ENCODE data around the gene CASD1.

The CASD1 gene

GRCh38 chr7:94509264-94509886 is at the start of gene CASD1:
Gene CASD1, plus strand, starts transcription at chr7:94509809. Its CDS starts 276 bp downstream, at chr7:94510085.
- peak within 1 kb of the TSS; percentile 84 to 94 (median 92) for H3K4me2 ChIP-seq
- no peaks in the 10 kb centered on the region for H3K27me3 ChIP-seq
- peak within 1 kb of the TSS; percentile 93 to 98 (median 96) for H3K9ac ChIP-seq
- TF ChIP-seq Cebpa-rat (IDR thresholded peaks at IDR 0.05), result no peak
- peaks cover 0 to 9% (median 0%) of the 10 kb centered on the region in 11 experiments; a peak in 7 of 22 replicates for H3K36me3 ChIP-seq
- H4K20me1 ChIP-seq, result peaks cover 0 to 38% (median 23%) of the 10 kb centered on the region in 11 experiments; a peak in 12 of 22 replicates
- peaks cover 34 to 45% (median 37%) of the 10 kb centered on the region in 10 experiments for H3K4me1 ChIP-seq
- no peaks in the 10 kb centered on the region for H3K9me3 ChIP-seq (replicated peaks in 1 of 11)
- H3K4me3 ChIP-seq, result peak within 1 kb of the TSS; percentile 82 to 99 (median 94)
- H3K27ac ChIP-seq, result peak within 1 kb of the TSS; percentile 95 to 99 (median 97)

GRCh38 chr7:94466516-94466915 is 43.1 kb upstream of the CASD1 start:
- H3K4me2 ChIP-seq, result no peak overlapping the region
- H3K4me1 ChIP-seq, result no peaks in the 10 kb centered on the region
- no peak overlapping the region for H3K4me3 ChIP-seq
- no peak overlapping the region for H3K27ac ChIP-seq
- H3K9me3 ChIP-seq (replicated peaks in 1 of 11), result peaks cover 0 to 7% (median 0%) of the 10 kb centered on the region in 11 experiments; a peak in 5 of 22 replicates
- H3K36me3 ChIP-seq, result no peaks in the 10 kb centered on the region
- TF ChIP-seq Cebpa-rat (IDR thresholded peaks at IDR 0.05), result no peak
- no peaks in the 10 kb centered on the region for H3K27me3 ChIP-seq
- no peaks in the 10 kb centered on the region for H4K20me1 ChIP-seq
- no peak overlapping the region for H3K9ac ChIP-seq

- peaks cover 0 to 12% (median 4%) of the 10 kb centered on the region in 11 experiments; a peak in 7 of 22 replicates for H3K9me3 ChIP-seq (replicated peaks in 1 of 11)
- no peak overlapping the region for H3K4me2 ChIP-seq
- H3K4me3 ChIP-seq, result no peak overlapping the region
- no peaks in the 10 kb centered on the region for H3K36me3 ChIP-seq
- H3K27ac ChIP-seq, result no peak overlapping the region
- H3K27me3 ChIP-seq, result no peaks in the 10 kb centered on the region
- no peaks in the 10 kb centered on the region for H3K4me1 ChIP-seq
- no peaks in the 10 kb centered on the region for H4K20me1 ChIP-seq
- TF ChIP-seq Cebpa-rat (IDR thresholded peaks at IDR 0.05), result no peak
- no peak overlapping the region for H3K9ac ChIP-seq
Observed at GRCh38 chr7:94471604-94472003, 38.0 kb upstream of the CASD1 start.

GRCh38 chr7:94472608-94473007 is 37.0 kb upstream of the CASD1 start:
- H3K9me3 ChIP-seq (replicated peaks in 1 of 11), result peaks cover 0 to 12% (median 4%) of the 10 kb centered on the region in 11 experiments; a peak in 7 of 22 replicates
- no peaks in the 10 kb centered on the region for H3K4me1 ChIP-seq
- H3K27me3 ChIP-seq, result no peaks in the 10 kb centered on the region
- H3K4me2 ChIP-seq, result no peak overlapping the region
- no peak overlapping the region for H3K27ac ChIP-seq
- TF ChIP-seq Cebpa-rat (IDR thresholded peaks at IDR 0.05), result no peak
- no peak overlapping the region for H3K4me3 ChIP-seq
- H3K36me3 ChIP-seq, result no peaks in the 10 kb centered on the region
- H3K9ac ChIP-seq, result no peak overlapping the region
- no peaks in the 10 kb centered on the region for H4K20me1 ChIP-seq

- Histone ChIP-seq H3K4me2 (no peak overlapping the region), H3K27me3 (no peaks in the 10 kb centered on the region), H3K27ac (no peak overlapping the region), H3K9ac (no peak overlapping the region), H3K9me3 (replicated peaks in 1 of 11) (peaks cover 0 to 7% (median 4%) of the 10 kb centered on the region in 11 experiments; a peak in 7 of 22 replicates), H3K36me3 (no peaks in the 10 kb centered on the region), H3K4me1 (no peaks in the 10 kb centered on the region), H3K4me3 (no peak overlapping the region), H4K20me1 (no peaks in the 10 kb centered on the region)
- no peak for TF ChIP-seq Cebpa-rat (IDR thresholded peaks at IDR 0.05)
Observed at GRCh38 chr7:94476251-94476840, 33.3 kb upstream of the CASD1 start.

GRCh38 chr7:94477878-94478277 is 31.7 kb upstream of the CASD1 start:
- no peak overlapping the region for H3K27ac ChIP-seq
- no peaks in the 10 kb centered on the region for H3K27me3 ChIP-seq
- TF ChIP-seq Cebpa-rat (IDR thresholded peaks at IDR 0.05), result no peak
- H3K4me1 ChIP-seq, result no peaks in the 10 kb centered on the region
- no peak overlapping the region for H3K4me2 ChIP-seq
- no peaks in the 10 kb centered on the region for H3K9me3 ChIP-seq (replicated peaks in 1 of 11)
- H3K36me3 ChIP-seq, result no peaks in the 10 kb centered on the region
- no peak overlapping the region for H3K4me3 ChIP-seq
- H3K9ac ChIP-seq, result no peak overlapping the region
- no peaks in the 10 kb centered on the region for H4K20me1 ChIP-seq

- no peaks in the 10 kb centered on the region for H4K20me1 ChIP-seq
Observed at GRCh38 chr7:94478648-94479214, 30.9 kb upstream of the CASD1 start.

GRCh38 chr7:94481279-94481678 is 28.3 kb upstream of the CASD1 start:
- no peaks in the 10 kb centered on the region for H3K36me3 ChIP-seq
- H4K20me1 ChIP-seq, result no peaks in the 10 kb centered on the region
- no peaks in the 10 kb centered on the region for H3K4me1 ChIP-seq
- no peak overlapping the region for H3K27ac ChIP-seq
- H3K4me3 ChIP-seq, result no peak overlapping the region
- H3K9ac ChIP-seq, result no peak overlapping the region
- H3K27me3 ChIP-seq, result no peaks in the 10 kb centered on the region
- no peak overlapping the region for H3K4me2 ChIP-seq
- no peak for TF ChIP-seq Cebpa-rat (IDR thresholded peaks at IDR 0.05)
- no peaks in the 10 kb centered on the region for H3K9me3 ChIP-seq (replicated peaks in 1 of 11)

More at GRCh38 chr7:94478648-94479214, 30.9 kb upstream of the CASD1 start:
- no peak overlapping the region for H3K4me2 ChIP-seq
- H3K4me3 ChIP-seq, result no peak overlapping the region
- TF ChIP-seq Cebpa-rat (IDR thresholded peaks at IDR 0.05), result no peak
- H3K27ac ChIP-seq, result no peak overlapping the region
- no peaks in the 10 kb centered on the region for H3K36me3 ChIP-seq
- no peaks in the 10 kb centered on the region for H3K9me3 ChIP-seq (replicated peaks in 1 of 11)
- no peaks in the 10 kb centered on the region for H3K4me1 ChIP-seq
- H3K9ac ChIP-seq, result no peak overlapping the region
- no peaks in the 10 kb centered on the region for H3K27me3 ChIP-seq

- no peak overlapping the region for H3K4me3 ChIP-seq
- no peaks in the 10 kb centered on the region for H3K27me3 ChIP-seq
- H3K27ac ChIP-seq, result no peak overlapping the region
- H4K20me1 ChIP-seq, result no peaks in the 10 kb centered on the region
- no peaks in the 10 kb centered on the region for H3K9me3 ChIP-seq (replicated peaks in 1 of 11)
- no peaks in the 10 kb centered on the region for H3K4me1 ChIP-seq
- H3K4me2 ChIP-seq, result no peak overlapping the region
- H3K9ac ChIP-seq, result no peak overlapping the region
- TF ChIP-seq Cebpa-rat (IDR thresholded peaks at IDR 0.05), result no peak
- no peaks in the 10 kb centered on the region for H3K36me3 ChIP-seq
Observed at GRCh38 chr7:94482796-94483195, 26.8 kb upstream of the CASD1 start.

Measured in BLaER1 treated with 17β-estradiol and CSF1 and Interleukin-3, amounts not matched to agents 10 nM and 100 nM (cell line).